Activated CD8-positive, alpha-beta memory T cell treated with anti-CD3 and anti-CD28 coated beads, Interleukin-2, amount 50 U/mL, for 48 hours (primary cell): Measurements from ENCODE around the gene PPL.
"Not testable (repeated sequence)": the region's sequence is repeated elsewhere in the genome, so short reads cannot be mapped to it uniquely, and the experiment has no call there.

ENCODE experiments used
- DNase-seq: peaks from one replicate; pipeline ENCODE4 v3.0.0-alpha.2; 2020

The PPL gene

GRCh38 chr16:4958510-4959438, 21.8 kb upstream of the PPL start:
- DNase-seq = no peak

- DNase-seq = peak; percentile 97
Observed at GRCh38 chr16:4957720-4958509, 21.0 kb upstream of the PPL start, which contains the start of gene SEC14L5. SEC14L5 (plus strand) TSS chr16:4958330; CDS start chr16:4959324, 994 bp downstream.

- no peak for DNase-seq
Observed at GRCh38 chr16:4957420-4957719, 20.4 kb upstream of the PPL start.

- DNase-seq = no peak
Observed at GRCh38 chr16:4954714-4955113, 17.8 kb upstream of the PPL start.

- DNase-seq = not testable (repeated sequence)
Observed at GRCh38 chr16:4951583-4951982, 14.6 kb upstream of the PPL start.

GRCh38 chr16:4949986-4950385, 13.0 kb upstream of the PPL start:
- DNase-seq = no peak

GRCh38 chr16:4948903-4949766, 12.2 kb upstream of the PPL start:
- no peak for DNase-seq

GRCh38 chr16:4947722-4948503, 11.0 kb upstream of the PPL start:
- no peak for DNase-seq

GRCh38 chr16:4946917-4947316, 10.0 kb upstream of the PPL start:
- DNase-seq = no peak

- DNase-seq = no peak
Observed at GRCh38 chr16:4945560-4946502, 8.9 kb upstream of the PPL start.

- DNase-seq = no peak
Observed at GRCh38 chr16:4944333-4945281, 7.7 kb upstream of the PPL start.

- no peak for DNase-seq
Observed at GRCh38 chr16:4942481-4942880, 5.5 kb upstream of the PPL start.

GRCh38 chr16:4940719-4941118, 3.8 kb upstream of the PPL start:
- DNase-seq = no peak

GRCh38 chr16:4938683-4939030, 1.7 kb upstream of the PPL start:
- DNase-seq = no peak

GRCh38 chr16:4937782-4938682, 1.1 kb upstream of the PPL start:
- DNase-seq = no peak

GRCh38 chr16:4936181-4936990, 562 bp downstream of the PPL start:
- DNase-seq = no peak

GRCh38 chr16:4935241-4935855, 1.6 kb downstream of the PPL start:
- DNase-seq = no peak

- DNase-seq = no peak
Observed at GRCh38 chr16:4934591-4934990, 2.4 kb downstream of the PPL start.
